ENCODE results near the gene TRABD2B. TPM values are rescaled to one million over a fixed set of nuclear protein-coding genes. Genes with fewer than 3 reads are reported as not detected.

Gene TRABD2B
- total and polyA plus RNA-seq, 2 donors (not counting 3 experiments of a cell fraction or from before 2014, with no cell fraction given): not detected

GRCh38 chr1:47990286-47990685 is 6.9 kb downstream of the TRABD2B start:
- Histone ChIP-seq H4K20me1 (replicated peaks; ENCODE audit: control insufficient read depth, extremely low read depth, insufficient read depth, low read length) (no peaks in the 10 kb centered on the region), H3K9ac (replicated peaks; ENCODE audit: extremely low read depth, insufficient read depth, low read length) (no peak overlapping the region), H3K27ac (ENCODE audit: insufficient read depth, low read depth, low read length) (no peak overlapping the region), H3K27me3 (ENCODE audit: control insufficient read depth in 2 of 2, insufficient read depth in 2 of 2, low read length in 2 of 2) (peaks cover 14 to 22% of the 10 kb centered on the region in 2 experiments), H3K4me2 (ENCODE audit: insufficient read depth, low read length) (no peak overlapping the region), H3K4me1 (ENCODE audit: control insufficient read depth, extremely low read depth, insufficient read depth, low read length) (no peaks in the 10 kb centered on the region), H3K9me3 (replicated peaks; ENCODE audit: control insufficient read depth, insufficient read depth, low read length) (no peaks in the 10 kb centered on the region), H3K79me2 (ENCODE audit: control insufficient read depth, insufficient read depth, low read length) (no peaks in the 10 kb centered on the region), H3K4me3 (replicated peaks in 1 of 3; ENCODE audit: insufficient read depth in 1 of 3, low read depth in 1 of 3, low read length in 3 of 3) (no peak overlapping the region), H3K9me1 (replicated peaks; ENCODE audit: control insufficient read depth, extremely low read depth, insufficient read depth, low read length) (no peaks in the 10 kb centered on the region), H3K36me3 (ENCODE audit: control insufficient read depth in 2 of 2, extremely low read depth in 1 of 2, insufficient read depth in 2 of 2, low read length in 2 of 2) (no peaks in the 10 kb centered on the region), H2AFZ (ENCODE audit: low read depth, low read length) (no peak overlapping the region)
- FAIRE-seq (no peak), DNase-seq (ENCODE audit: low read depth, low spot score) (no peak)
- dilution Hi-C loops (cut with MboI; ENCODE audit: extremely low pct_ligation_motif_present, low sequenced_read_pairs): no loop called here
- BruUV-seq (replicated peaks): no TSS peak
- CTCF ChIA-PET: no interaction called here
- POLR2A ChIA-PET: no interaction called here
- TF ChIP-seq MAX (IDR thresholded peaks at IDR 0.05; ENCODE audit: insufficient read depth, insufficient read length): no peak
- no peak for TF ChIP-seq POLR2A (IDR thresholded peaks at IDR 0.05; ENCODE audit: low read depth, low read length)
- intact Hi-C loops (cut with micrococcal nuclease): no loop called here

- H3K4me1 ChIP-seq (ENCODE audit: control insufficient read depth, extremely low read depth, insufficient read depth, low read length): no peaks in the 10 kb centered on the region
- no peaks in the 10 kb centered on the region for H3K36me3 ChIP-seq (ENCODE audit: control insufficient read depth in 2 of 2, extremely low read depth in 1 of 2, insufficient read depth in 2 of 2, low read length in 2 of 2)
- no peak overlapping the region for H3K27ac ChIP-seq (ENCODE audit: insufficient read depth, low read depth, low read length)
- H4K20me1 ChIP-seq (replicated peaks; ENCODE audit: control insufficient read depth, extremely low read depth, insufficient read depth, low read length): no peaks in the 10 kb centered on the region
- no peak overlapping the region for H2AFZ ChIP-seq (ENCODE audit: low read depth, low read length)
- ChIA-PET POLR2A (no interaction called here), CTCF (interaction anchor here (2.3 kb wide), 1 partner anchor 11 kb away, joined by 23 read pairs; the partner anchor contains the start of gene TRABD2B)
- no peaks in the 10 kb centered on the region for H3K9me1 ChIP-seq (replicated peaks; ENCODE audit: control insufficient read depth, extremely low read depth, insufficient read depth, low read length)
- TF ChIP-seq GATA2 (IDR thresholded peaks at IDR 0.05; ENCODE audit: insufficient read depth, insufficient read length, low read depth, low read length): no peak
- TF ChIP-seq MAX (IDR thresholded peaks at IDR 0.05; ENCODE audit: insufficient read depth, insufficient read length): no peak
- TF ChIP-seq FOS (IDR thresholded peaks at IDR 0.05; ENCODE audit: borderline replicate concordance, insufficient read depth, low read length): no peak
- no peak for TF ChIP-seq EZH2 (IDR thresholded peaks at IDR 0.05; ENCODE audit: borderline replicate concordance, low read depth, low read length, severe bottlenecking)
- TF ChIP-seq POLR2AphosphoS5 (IDR thresholded peaks at IDR 0.05; ENCODE audit: insufficient read depth, low read depth, low read length): no peak
- TF ChIP-seq CTCF (IDR thresholded peaks at IDR 0.05; ENCODE audit: extremely low read depth in 1 of 2, insufficient read depth in 1 of 2, low read depth in 1 of 2, low read length in 2 of 2): no peak
- TF ChIP-seq JUN (IDR thresholded peaks at IDR 0.05; ENCODE audit: borderline replicate concordance, insufficient read depth, insufficient read length, low read depth): no peak
- no peak for TF ChIP-seq MYC (IDR thresholded peaks at IDR 0.05; ENCODE audit: low read depth, low read length)
- TF ChIP-seq POLR2A (IDR thresholded peaks at IDR 0.05; ENCODE audit: low read depth, low read length): no peak
- no peaks in the 10 kb centered on the region for H3K79me2 ChIP-seq (ENCODE audit: control insufficient read depth, insufficient read depth, low read length)
- FAIRE-seq: no peak
- no peak overlapping the region for H3K4me2 ChIP-seq (ENCODE audit: insufficient read depth, low read length)
- peaks cover 14 to 16% of the 10 kb centered on the region in 2 experiments for H3K27me3 ChIP-seq (ENCODE audit: control insufficient read depth in 2 of 2, insufficient read depth in 2 of 2, low read length in 2 of 2)
- no TSS peak for BruUV-seq (replicated peaks)
- DNase-seq (ENCODE audit: low read depth, low spot score): no peak
- no peak overlapping the region for H3K9ac ChIP-seq (replicated peaks; ENCODE audit: extremely low read depth, insufficient read depth, low read length)
- no peak overlapping the region for H3K4me3 ChIP-seq (replicated peaks in 1 of 3; ENCODE audit: insufficient read depth in 1 of 3, low read depth in 1 of 3, low read length in 3 of 3)
- H3K9me3 ChIP-seq (replicated peaks; ENCODE audit: control insufficient read depth, insufficient read depth, low read length): no peaks in the 10 kb centered on the region
- intact Hi-C loops (cut with micrococcal nuclease): no loop called here
- dilution Hi-C loops (cut with MboI; ENCODE audit: extremely low pct_ligation_motif_present, low sequenced_read_pairs): no loop called here
Measured at GRCh38 chr1:47987601-47988000, 9.6 kb downstream of the TRABD2B start.
